Measurements from ENCODE around the gene ADGRF4.

Gene ADGRF4

GRCh38 chr6:47680724-47681123 is 17.7 kb upstream of the ADGRF4 start:
- no peak for DNase-seq (ENCODE audit: low read depth in 2 of 2)

GRCh38 chr6:47681201-47681990 is 17.0 kb upstream of the ADGRF4 start:
- DNase-seq (ENCODE audit: low read depth in 2 of 2), result no peak

- no peak for DNase-seq (ENCODE audit: low read depth in 2 of 2)
These were observed 12.0 kb upstream of the ADGRF4 start for GRCh38 chr6:47686411-47686810.

- no peak for DNase-seq (ENCODE audit: low read depth in 2 of 2)
These were observed 10.9 kb upstream of the ADGRF4 start for GRCh38 chr6:47687432-47687831.

- no peak for DNase-seq (ENCODE audit: low read depth in 2 of 2)
These were observed 8.2 kb upstream of the ADGRF4 start for GRCh38 chr6:47690214-47690613.

GRCh38 chr6:47690791-47691190 is 7.6 kb upstream of the ADGRF4 start:
- no peak for DNase-seq (ENCODE audit: low read depth in 2 of 2)

GRCh38 chr6:47697925-47698324 is 455 bp upstream of the ADGRF4 start:
- no peak for DNase-seq (ENCODE audit: low read depth in 2 of 2)

GRCh38 chr6:47700053-47700452 is 1.7 kb downstream of the ADGRF4 start:
- no peak for DNase-seq (ENCODE audit: low read depth in 2 of 2)

- DNase-seq (ENCODE audit: low read depth in 2 of 2), result no peak
These were observed 2.2 kb downstream of the ADGRF4 start for GRCh38 chr6:47700596-47700995.

GRCh38 chr6:47701363-47701762 is 3.0 kb downstream of the ADGRF4 start:
- no peak for DNase-seq (ENCODE audit: low read depth in 2 of 2)

- no peak for DNase-seq (ENCODE audit: low read depth in 2 of 2)
These were observed 10.8 kb downstream of the ADGRF4 start for GRCh38 chr6:47709160-47709559.

GRCh38 chr6:47710295-47710694 is 11.9 kb downstream of the ADGRF4 start:
- no peak for DNase-seq (ENCODE audit: low read depth in 2 of 2)

GRCh38 chr6:47713200-47713599 is 14.8 kb downstream of the ADGRF4 start:
- no peak for DNase-seq (ENCODE audit: low read depth in 2 of 2)

- DNase-seq (ENCODE audit: low read depth in 2 of 2), result no peak
These were observed 16.4 kb downstream of the ADGRF4 start for GRCh38 chr6:47714802-47715201.

GRCh38 chr6:47715782-47716181 is 17.4 kb downstream of the ADGRF4 start:
- DNase-seq (ENCODE audit: low read depth in 2 of 2), result no peak

GRCh38 chr6:47716207-47716606 is 17.8 kb downstream of the ADGRF4 start:
- no peak for DNase-seq (ENCODE audit: low read depth in 2 of 2)

GRCh38 chr6:47718571-47718970 is 20.2 kb downstream of the ADGRF4 start:
- no peak for DNase-seq (ENCODE audit: low read depth in 2 of 2)

- no peak for DNase-seq (ENCODE audit: low read depth in 2 of 2)
These were observed 22.8 kb downstream of the ADGRF4 start for GRCh38 chr6:47721189-47721588.

GRCh38 chr6:47722194-47722593 is 23.8 kb downstream of the ADGRF4 start:
- no peak for DNase-seq (ENCODE audit: low read depth in 2 of 2)

- no peak for DNase-seq (ENCODE audit: low read depth in 2 of 2)
These were observed 25.9 kb downstream of the ADGRF4 start for GRCh38 chr6:47724300-47724699.

GRCh38 chr6:47727391-47727790 is 29.0 kb downstream of the ADGRF4 start:
- DNase-seq (ENCODE audit: low read depth in 2 of 2), result no peak

- no peak for DNase-seq (ENCODE audit: low read depth in 2 of 2)
These were observed 30.6 kb downstream of the ADGRF4 start for GRCh38 chr6:47729019-47729418.

- DNase-seq (ENCODE audit: low read depth in 2 of 2), result no peak
These were observed 31.1 kb downstream of the ADGRF4 start for GRCh38 chr6:47729457-47729856.

Data from fibroblast of skin of left biceps (primary cell).